Activated CD8-positive, alpha-beta T cell treated with anti-CD3 and anti-CD28 coated beads for 36 hours (primary cell): ENCODE results near the gene PCDHGA2. TPM values are rescaled to one million over a fixed set of nuclear protein-coding genes. Genes with fewer than 3 reads are reported as not detected.
A peak's percentile ranks its signal among the peaks of the same experiment; 100 is the strongest.
"Not testable (repeated sequence)": the region's sequence is repeated elsewhere in the genome, so short reads cannot be mapped to it uniquely, and the experiment has no call there.

ENCODE experiments used
- ATAC-seq: fragments of 200-7000 bp; cut with Tn5 transposase; one replicate; pipeline ENCODE4 v1.10.0; 2021; ENCODE audit warnings: mild to moderate bottlenecking, moderate library complexity
- CTCF ChIA-PET: fragments of 350-600 bp; sonication (Branson Sonifier 250); formaldehyde crosslinking; loops from one replicate; lab custom pipeline; 2021; ENCODE audit warnings: antibody characterized with exemption; lab: Charles Lee
- POLR2A ChIA-PET: fragments of 350-600 bp; sonication (Branson Sonifier 250); formaldehyde crosslinking; loops from one replicate; lab custom pipeline; 2021; ENCODE audit warnings: antibody characterized with exemption; lab: Charles Lee
- DNase-seq: peaks from one replicate; pipeline ENCODE4 v3.0.0-alpha.2; 2020
- H3K27ac Mint-ChIP-seq: one replicate; pipeline ENCODE4 v1.8.0; 2021; ENCODE audit warnings: mild to moderate bottlenecking, mixed read lengths
- H3K27me3 Mint-ChIP-seq: one replicate; pipeline ENCODE4 v1.8.0; 2021; ENCODE audit warnings: mixed read lengths
- H3K36me3 Mint-ChIP-seq: one replicate; pipeline ENCODE4 v1.8.0; 2021; ENCODE audit warnings: low read depth, mixed read lengths
- H3K4me1 Mint-ChIP-seq: one replicate; pipeline ENCODE4 v1.8.0; 2021; ENCODE audit warnings: low read depth, mixed read lengths
- H3K4me3 Mint-ChIP-seq: one replicate; pipeline ENCODE4 v1.8.0; 2021; ENCODE audit warnings: mild to moderate bottlenecking, moderate library complexity, mixed read lengths
- H3K9me3 Mint-ChIP-seq: one replicate; pipeline ENCODE4 v1.8.0; 2021; ENCODE audit warnings: mixed read lengths
- intact Hi-C: fragments of 100-400 bp; cut with micrococcal nuclease; formaldehyde crosslinking; loops from one replicate; pipeline ENCODE4 v1.10.0; 2022
- total RNA-seq, 2 experiments: library from RNA; stranded (reverse); gene quantifications; one replicate each; pipeline ENCODE4 v1.2.3, GENCODE V29; 2021
- TF ChIP-seq, protein P1 (sequence below): fragments of 200-600 bp; IDR thresholded peaks from one replicate; pipeline ENCODE4 v1.8.0; 2022; ENCODE audit warnings: antibody characterized with exemption, mild to moderate bottlenecking

Gene PCDHGA2
- total RNA-seq, 2 experiments from 2014 or later: not detected

DNA sequence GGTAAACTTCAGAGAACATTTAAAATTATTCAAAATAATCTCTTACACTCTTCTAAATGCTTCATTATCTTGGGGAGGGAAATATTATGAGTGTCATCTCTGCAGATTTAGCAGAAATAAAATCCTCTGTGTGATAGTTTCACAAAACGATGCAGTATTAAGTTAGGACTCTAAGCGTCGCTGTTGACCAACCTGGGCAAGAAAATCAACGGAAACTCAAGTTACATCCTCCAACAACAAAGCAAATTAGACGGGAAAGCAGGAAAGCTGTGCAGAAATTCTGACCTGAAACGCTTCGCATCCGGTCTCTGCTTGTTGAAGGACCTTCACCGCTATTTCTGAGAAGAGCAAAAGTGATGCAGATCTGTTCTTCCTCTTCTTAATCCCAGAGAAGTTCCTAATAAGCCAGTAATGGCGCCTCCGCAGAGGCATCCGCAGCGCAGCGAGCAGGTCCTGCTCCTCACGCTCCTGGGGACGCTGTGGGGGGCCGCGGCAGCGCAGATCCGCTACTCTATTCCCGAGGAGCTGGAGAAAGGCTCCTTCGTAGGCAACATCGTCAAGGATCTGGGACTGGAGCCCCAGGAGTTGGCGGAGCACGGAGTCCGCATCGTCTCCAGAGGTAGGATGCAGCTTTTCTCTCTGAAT is 35.2 kb downstream of the PCDHGA2 start, which contains the start of gene PCDHGA6:
Gene PCDHGA6 (plus strand): TSS at position 219 of the 645 bp plus-strand sequence. CDS start 193 bp downstream, at position 412.
- H3K4me3 Mint-ChIP-seq: peak within 1 kb of the TSS; percentile 39
- H3K27me3 Mint-ChIP-seq: peaks cover 58% of the 10 kb centered on the region
- H3K36me3 Mint-ChIP-seq: peaks cover 24% of the 10 kb centered on the region
- H3K27ac Mint-ChIP-seq: no peak within 1 kb of the TSS
- POLR2A ChIA-PET: no interaction called here
- CTCF ChIA-PET: interaction anchor here (0.6 to 1.5 kb wide), 14 partner anchors 15 to 190 kb away, joined by 3 to 7 read pairs (median 3); partner anchors contain the start of genes PCDHGA10, PCDHGA11, PCDHGA12 and TAF7
- intact Hi-C loops: no loop called here
- H3K9me3 Mint-ChIP-seq: peaks cover 30% of the 10 kb centered on the region
- peaks cover 2% of the 10 kb centered on the region for H3K4me1 Mint-ChIP-seq
- DNase-seq: no peak
- TF ChIP-seq, protein P1, sequence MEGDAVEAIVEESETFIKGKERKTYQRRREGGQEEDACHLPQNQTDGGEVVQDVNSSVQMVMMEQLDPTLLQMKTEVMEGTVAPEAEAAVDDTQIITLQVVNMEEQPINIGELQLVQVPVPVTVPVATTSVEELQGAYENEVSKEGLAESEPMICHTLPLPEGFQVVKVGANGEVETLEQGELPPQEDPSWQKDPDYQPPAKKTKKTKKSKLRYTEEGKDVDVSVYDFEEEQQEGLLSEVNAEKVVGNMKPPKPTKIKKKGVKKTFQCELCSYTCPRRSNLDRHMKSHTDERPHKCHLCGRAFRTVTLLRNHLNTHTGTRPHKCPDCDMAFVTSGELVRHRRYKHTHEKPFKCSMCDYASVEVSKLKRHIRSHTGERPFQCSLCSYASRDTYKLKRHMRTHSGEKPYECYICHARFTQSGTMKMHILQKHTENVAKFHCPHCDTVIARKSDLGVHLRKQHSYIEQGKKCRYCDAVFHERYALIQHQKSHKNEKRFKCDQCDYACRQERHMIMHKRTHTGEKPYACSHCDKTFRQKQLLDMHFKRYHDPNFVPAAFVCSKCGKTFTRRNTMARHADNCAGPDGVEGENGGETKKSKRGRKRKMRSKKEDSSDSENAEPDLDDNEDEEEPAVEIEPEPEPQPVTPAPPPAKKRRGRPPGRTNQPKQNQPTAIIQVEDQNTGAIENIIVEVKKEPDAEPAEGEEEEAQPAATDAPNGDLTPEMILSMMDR: peak; percentile 25
- ATAC-seq: no peak

DNA sequence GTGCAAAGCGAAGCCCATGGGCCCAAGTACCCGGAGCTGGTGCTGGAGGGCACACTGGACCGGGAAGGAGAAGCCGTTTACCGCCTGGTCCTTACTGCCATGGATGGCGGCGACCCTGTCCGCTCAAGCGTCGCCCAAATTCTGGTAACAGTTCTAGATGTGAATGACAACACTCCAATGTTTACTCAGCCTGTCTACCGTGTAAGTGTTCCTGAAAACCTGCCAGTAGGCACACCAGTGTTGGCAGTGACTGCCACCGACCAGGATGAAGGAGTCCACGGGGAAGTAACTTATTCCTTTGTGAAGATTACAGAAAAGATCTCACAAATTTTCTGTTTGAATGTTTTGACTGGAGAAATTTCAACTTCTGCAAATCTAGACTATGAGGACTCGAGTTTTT is 36.1 kb downstream of the PCDHGA2 start:
- Mint-ChIP-seq H3K4me1 (peaks cover 2% of the 10 kb centered on the region), H3K27me3 (peaks cover 60% of the 10 kb centered on the region), H3K9me3 (peaks cover 30% of the 10 kb centered on the region), H3K4me3 (no peak overlapping the region), H3K36me3 (peaks cover 24% of the 10 kb centered on the region), H3K27ac (no peak overlapping the region)
- ATAC-seq: no peak
- TF ChIP-seq, protein P1: no peak
- CTCF ChIA-PET: interaction anchor here (0.9 to 1.5 kb wide), 12 partner anchors 15 to 189 kb away, joined by 3 to 7 read pairs (median 3); partner anchors contain the start of genes PCDHGA10, PCDHGA11, PCDHGA12 and TAF7
- intact Hi-C loops: no loop called here
- DNase-seq: no peak
- POLR2A ChIA-PET: no interaction called here

DNA sequence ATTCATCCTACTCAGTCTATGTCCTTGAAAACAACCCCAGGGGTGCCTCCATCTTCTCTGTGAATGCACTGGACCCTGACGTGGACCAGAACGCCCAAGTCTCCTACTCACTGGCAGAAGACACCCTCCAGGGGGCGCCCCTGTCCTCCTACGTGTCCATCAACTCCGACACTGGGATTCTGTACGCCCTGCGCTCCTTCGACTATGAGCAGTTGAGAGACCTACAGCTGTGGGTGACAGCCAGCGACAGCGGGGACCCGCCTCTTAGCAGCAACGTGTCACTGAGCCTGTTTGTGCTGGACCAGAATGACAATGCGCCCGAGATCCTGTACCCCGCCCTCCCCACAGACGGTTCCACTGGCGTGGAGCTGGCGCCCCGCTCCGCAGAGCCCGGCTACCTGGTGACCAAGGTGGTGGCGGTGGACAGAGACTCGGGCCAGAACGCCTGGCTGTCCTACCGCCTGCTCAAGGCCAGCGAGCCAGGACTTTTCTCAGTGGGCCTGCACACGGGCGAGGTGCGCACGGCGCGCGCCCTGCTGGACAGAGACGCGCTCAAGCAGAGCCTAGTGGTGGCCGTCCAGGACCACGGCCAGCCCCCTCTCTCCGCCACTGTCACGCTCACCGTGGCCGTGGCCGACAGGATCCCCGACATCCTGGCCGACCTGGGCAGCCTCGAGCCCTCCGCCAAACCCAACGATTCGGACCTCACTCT is 37.0 kb downstream of the PCDHGA2 start:
- ATAC-seq, H3K4me1 Mint-ChIP-seq, intact Hi-C loops, POLR2A ChIA-PET, H3K27ac Mint-ChIP-seq, DNase-seq, H3K4me3 Mint-ChIP-seq: not testable (repeated sequence)
- H3K36me3 Mint-ChIP-seq: peaks cover 24% of the 10 kb centered on the region
- H3K27me3 Mint-ChIP-seq: peaks cover 55% of the 10 kb centered on the region
- H3K9me3 Mint-ChIP-seq: peaks cover 30% of the 10 kb centered on the region
- CTCF ChIA-PET: interaction anchor here (1.4 to 1.5 kb wide), 2 partner anchors 139 to 188 kb away, joined by 3 to 5 read pairs; no protein-coding TSS in a partner anchor

DNA sequence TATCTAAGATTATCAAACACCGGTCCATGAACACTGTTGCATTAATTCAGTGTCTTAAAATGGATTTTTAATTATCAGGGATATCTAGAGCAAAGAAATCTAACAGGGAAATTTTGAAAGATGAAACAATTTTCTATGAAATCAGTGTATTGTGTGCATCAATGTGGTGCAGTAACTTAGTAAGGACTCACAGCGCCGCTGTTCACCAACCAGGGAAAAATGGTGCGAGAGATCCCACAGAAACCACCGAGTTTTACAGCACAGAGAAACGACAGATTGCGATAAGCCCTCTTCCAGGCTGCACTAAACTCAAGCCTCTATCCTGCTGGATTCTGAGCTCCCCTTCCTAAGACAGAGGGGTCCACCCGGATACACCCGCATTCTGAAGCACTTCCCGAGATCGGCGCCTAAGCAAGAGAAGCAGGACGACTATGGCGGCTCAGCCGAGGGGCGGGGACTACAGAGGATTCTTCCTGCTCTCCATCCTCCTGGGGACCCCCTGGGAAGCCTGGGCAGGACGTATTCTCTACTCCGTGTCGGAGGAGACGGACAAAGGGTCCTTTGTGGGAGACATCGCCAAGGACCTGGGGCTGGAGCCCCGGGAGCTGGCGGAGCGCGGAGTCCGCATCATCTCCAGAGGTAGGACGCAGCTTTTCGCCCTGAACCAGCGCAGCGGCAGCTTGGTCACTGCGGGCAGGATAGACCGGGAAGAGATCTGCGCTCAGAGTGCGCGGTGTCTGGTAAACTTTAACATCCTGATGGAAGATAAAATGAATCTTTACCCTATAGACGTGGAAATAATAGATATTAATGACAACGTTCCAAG is 44.1 kb downstream of the PCDHGA2 start, which contains the start of gene PCDHGA7:
Gene PCDHGA7 (plus strand): TSS at position 274 of the 826 bp plus-strand sequence. CDS start 158 bp downstream, at position 432.
- Mint-ChIP-seq H3K4me3 (no peak within 1 kb of the TSS), H3K27ac (no peak within 1 kb of the TSS), H3K9me3 (peaks cover 20% of the 10 kb centered on the region), H3K27me3 (peaks cover 60% of the 10 kb centered on the region), H3K36me3 (peaks cover 7% of the 10 kb centered on the region), H3K4me1 (no peaks in the 10 kb centered on the region)
- ChIA-PET CTCF (interaction anchor here (0.8 kb wide), 1 partner anchor 14 kb away, joined by 3 read pairs; no protein-coding TSS in a partner anchor), POLR2A (no interaction called here)
- TF ChIP-seq, protein P1: no peak
- intact Hi-C loops: no loop called here
- ATAC-seq (no peak), DNase-seq (no peak)

DNA sequence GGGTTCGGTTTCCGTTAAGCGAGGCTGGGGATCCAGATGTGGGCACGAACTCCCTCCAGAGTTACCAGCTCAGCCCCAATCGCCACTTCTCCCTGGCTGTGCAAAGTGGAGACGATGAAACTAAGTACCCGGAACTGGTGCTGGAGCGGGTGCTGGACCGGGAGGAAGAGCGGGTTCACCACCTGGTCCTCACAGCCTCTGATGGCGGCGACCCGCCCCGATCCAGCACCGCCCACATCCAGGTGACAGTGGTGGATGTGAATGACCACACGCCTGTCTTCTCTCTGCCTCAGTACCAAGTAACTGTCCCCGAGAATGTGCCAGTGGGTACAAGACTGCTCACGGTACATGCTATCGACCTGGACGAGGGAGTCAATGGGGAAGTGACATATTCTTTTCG is 44.8 kb downstream of the PCDHGA2 start:
- Mint-ChIP-seq H3K9me3 (peaks cover 22% of the 10 kb centered on the region), H3K4me1 (no peaks in the 10 kb centered on the region), H3K36me3 (peaks cover 7% of the 10 kb centered on the region), H3K4me3 (no peak overlapping the region), H3K27me3 (peaks cover 62% of the 10 kb centered on the region), H3K27ac (no peak overlapping the region)
- ChIA-PET CTCF (interaction anchor here (0.8 kb wide), 1 partner anchor 13 kb away, joined by 3 read pairs; no protein-coding TSS in a partner anchor), POLR2A (no interaction called here)
- DNase-seq: no peak
- TF ChIP-seq, protein P1: no peak
- intact Hi-C loops: no loop called here
- ATAC-seq: no peak
